DMS153 treated with DMSO at 0.1 percent for 48 hours (cell line): Measurements from ENCODE around the gene PLD1.
"Not testable (repeated sequence)": the region's sequence is repeated elsewhere in the genome, so short reads cannot be mapped to it uniquely, and the experiment has no call there.

Source experiments
- DNase-seq: peaks from one replicate; lab custom pipeline; 2025; ENCODE audit not compliant: unreplicated experiment; lab: John Stamatoyannopoulos, UW

The PLD1 gene

GRCh38 chr3:171748064-171748924 is 62.0 kb downstream of the PLD1 start:
- DNase-seq = no peak

GRCh38 chr3:171747223-171747920 is 62.9 kb downstream of the PLD1 start:
- no peak for DNase-seq

DNA sequence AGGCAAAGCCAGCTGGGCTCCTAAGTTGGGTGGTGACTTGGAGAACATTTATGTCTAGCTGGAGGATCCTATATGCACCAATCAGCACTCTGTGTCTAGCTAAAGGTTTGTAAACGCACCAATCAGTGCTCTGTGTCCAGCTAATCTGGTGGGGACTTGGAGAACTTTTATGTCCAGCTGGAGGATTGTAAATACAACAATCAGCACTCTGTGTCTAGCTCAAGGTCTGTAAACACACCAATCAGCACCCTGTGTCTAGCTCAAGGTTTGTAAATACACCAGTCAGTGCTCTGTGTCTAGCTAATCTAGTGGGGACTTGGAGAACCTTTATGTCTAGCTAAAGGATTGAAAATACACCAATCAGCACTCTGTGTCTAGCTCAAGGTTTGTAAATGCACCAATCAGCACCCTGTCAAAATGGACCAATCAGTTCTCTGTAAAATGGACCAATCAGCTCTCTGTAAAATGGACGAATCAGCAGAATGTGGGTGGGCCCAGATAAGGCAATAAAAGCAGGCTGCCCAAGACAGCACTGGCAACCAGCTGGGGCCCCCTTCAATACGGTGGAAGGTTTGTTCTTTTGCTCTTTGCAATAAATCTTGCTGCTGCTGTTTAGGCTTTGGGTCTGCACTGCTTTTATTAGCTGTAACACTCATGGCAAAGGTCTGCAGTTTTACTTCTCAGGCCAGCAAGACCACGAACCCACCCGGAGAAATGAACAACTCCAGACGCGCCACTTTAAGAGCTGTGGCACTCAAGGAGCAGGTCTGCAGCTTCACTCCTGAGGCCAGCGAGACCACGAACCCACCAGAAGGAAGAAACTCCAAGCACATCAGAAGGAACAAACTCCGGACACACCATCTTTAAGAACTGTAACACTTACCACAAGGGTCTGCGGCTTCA is 63.7 kb downstream of the PLD1 start:
- not testable (repeated sequence) for DNase-seq

DNA sequence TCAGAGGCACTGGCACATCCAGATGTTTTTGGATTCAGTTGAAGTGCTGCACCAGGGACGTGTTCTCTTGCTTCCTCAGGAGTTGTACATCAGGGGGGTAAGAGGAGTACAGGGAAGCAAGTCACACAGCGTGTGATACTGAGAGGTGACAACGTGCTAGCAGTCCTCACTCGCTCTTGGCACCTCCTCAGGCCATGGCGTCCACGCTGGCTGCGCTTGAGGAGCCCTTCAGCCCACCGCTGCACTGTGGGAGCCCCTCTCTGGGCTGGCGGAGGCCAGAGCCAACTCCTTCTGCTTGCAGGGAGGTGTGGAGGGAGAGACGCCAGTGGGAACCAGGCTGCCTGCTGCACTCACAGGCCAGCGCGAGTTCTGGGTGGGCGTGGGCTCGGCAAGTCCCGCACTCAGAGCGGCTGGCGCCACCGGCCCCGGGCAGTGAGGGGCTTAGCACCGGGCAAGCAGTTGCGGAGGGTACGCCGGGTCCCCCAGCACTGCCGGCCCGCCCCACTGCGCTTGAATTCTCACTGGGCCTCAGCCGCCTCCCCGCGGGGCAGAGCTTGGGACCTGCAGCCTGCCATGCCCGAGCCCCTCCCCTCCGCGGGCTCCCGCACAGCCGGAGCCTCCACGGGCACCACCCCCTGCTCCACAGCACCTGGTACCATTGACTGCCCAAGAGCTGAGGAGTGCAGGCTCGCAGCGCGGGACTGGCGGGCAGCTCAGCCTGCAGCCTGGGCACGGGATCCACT is 64.5 kb downstream of the PLD1 start:
- no peak for DNase-seq

DNA sequence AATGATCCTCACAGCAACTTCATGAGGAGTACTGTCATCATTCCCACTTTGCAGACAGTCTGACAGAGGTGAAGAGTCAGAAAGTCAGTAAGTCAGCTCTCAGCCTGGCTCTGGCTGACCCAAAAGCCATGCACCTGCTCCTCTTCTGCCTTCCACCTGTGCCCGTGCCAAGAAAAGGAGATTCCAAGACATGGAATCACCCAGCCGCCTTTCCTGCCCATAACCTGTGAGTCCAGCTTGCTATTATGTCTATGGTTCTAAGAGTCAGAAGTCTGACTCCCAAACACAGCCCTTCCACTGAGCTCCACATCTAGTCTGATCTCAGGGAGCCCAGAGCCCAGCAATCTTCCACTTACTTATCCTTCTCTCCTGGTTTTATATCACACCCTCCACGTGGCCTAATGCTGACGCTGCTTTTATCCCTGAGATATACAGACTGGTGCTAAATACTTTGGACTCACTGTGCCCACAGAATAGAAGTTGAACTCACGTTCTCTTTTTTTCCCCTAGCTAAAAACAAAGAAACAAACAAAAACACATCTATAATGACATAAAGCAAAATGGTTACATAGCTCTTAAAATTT is 66.0 kb downstream of the PLD1 start:
- no peak for DNase-seq

DNA sequence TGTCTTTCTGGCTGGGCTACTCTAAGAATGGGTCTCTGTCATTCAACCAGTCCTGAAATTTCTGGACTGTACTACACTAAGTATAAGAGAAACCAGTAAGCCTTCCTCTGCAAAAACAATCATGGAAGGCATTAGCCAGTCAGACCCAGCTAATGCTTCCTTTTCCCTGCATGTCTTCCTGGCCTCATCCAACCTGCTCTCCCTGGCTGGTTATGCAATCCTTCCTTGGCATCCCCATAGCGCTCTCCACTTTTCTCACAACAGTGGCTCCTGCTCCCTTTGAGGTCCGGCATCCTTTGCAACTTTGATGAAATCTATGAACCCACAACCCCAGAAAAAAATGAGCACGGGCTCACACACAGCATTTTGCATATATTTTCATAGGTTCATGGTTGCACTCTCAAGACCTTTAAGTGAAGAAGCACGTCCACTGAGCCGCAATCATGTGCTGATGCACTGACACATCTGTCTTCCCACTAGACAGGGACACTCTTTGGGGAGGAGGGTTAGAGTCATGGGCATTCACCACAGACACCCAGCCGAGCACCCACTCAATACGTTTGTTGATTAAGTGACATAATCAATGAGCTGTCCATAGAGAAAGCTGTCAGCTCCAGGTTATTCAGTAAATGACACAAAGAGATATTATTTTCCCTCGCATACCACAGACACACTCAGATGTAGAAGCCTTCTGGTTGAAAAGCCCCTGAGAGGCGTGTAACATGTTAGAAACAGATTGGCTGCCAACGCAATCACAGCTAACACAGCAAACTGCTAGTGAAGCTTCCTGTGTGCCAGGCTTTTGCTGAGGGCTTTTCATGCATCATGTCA is 66.7 kb downstream of the PLD1 start:
- DNase-seq = no peak

DNA sequence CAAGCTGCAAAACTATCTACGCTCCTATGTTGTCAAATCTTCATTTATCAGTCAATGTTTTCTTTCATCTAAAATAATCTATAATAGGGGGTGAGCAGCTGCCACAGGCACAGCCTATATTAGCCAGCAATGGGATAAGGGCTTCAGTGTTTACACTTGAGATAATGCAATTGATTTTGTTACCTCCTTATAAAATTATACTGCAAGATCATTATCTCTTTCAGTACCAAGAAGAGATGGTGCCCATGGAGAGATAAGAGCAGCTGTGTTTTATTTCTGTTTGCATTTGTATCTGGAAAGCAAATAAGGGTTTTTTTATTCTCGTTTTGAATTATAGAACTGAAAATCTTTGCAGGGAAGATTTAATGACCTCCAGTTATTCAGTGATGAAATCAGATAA is 68.9 kb downstream of the PLD1 start:
- DNase-seq = peak; percentile 91

GRCh38 chr3:171736556-171736955 is 73.7 kb downstream of the PLD1 start:
- DNase-seq = no peak

DNA sequence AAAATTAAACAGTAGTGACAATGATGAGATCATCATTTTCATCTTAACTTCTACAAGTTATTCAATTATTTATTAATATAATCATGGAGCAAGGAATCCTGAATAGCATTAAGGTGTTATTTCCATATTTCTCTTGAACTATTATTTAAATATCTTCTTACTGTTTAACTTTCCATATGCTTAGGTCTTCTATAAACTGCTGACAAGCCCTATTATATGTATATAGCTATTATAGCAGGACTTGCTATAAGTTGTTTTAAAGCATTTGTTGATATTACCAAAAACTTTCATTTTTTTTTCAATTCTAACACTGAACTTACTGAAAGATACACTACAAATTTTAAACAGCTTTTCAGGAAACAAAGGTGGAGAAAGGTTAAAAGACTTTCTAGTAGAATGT is 76.7 kb downstream of the PLD1 start:
- DNase-seq = no peak

- DNase-seq = no peak
Measured at GRCh38 chr3:171732756-171733155, 77.5 kb downstream of the PLD1 start.

DNA sequence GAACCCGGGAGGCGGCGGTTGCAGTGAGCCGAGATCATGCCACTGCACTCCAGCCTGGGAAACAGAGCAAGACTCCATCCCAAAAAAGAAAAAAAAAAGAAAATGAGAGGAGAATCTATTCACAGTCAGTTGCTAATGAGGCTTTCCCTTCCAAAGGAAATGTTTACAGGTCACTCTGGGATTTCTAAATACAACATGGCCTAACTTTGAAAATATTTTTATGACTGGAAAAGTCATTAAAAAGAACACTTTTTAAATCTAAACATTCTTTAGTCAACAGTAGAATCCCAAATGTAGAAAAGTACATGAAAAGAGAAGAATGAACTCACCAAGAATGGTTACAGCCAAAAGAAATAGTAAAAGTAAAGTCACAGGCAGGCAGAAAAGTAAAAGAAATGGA is 78.6 kb downstream of the PLD1 start:
- no peak for DNase-seq

DNA sequence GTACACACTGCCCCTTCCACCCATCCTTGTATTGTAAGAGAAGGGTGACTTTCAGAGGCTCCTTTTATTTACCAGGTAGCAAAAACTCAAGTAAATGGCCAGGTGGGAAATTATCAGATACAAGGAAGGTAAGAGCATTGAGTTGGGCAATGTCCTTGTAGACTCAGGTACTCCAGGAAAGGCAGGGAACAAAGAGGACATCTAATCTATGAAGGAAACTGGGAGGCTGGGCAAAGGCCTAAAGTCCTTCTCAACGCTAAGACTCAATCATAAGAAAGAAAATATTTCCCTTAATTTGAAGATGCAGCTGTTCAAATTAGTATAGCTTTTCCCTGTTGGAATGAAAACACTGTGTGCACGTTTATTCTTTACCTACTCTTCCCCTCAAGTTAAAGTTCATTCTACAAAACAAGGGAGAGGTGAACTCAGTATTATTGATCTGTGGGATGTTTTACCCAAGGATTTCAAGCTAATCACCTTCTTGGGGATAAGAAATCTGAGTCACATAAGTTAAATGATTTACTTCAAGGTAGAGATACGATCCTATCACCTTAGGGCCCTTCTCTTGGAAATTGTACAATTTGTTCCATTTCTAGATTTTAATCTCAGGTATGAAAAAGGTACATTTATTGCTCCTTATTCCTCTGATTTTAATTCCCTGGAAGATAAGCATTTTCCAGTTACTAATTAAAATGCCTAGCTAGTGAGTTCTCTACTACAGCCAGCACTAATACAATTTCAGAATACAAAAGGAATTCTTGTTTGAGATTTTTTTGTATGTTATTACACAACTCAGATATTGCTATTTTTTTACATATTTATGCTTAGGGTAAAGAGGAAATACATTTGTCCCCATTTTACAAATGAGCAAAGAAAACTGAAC is 80.6 kb downstream of the PLD1 start:
- DNase-seq = no peak

GRCh38 chr3:171727288-171727687 is 83.0 kb downstream of the PLD1 start:
- DNase-seq = no peak

DNA sequence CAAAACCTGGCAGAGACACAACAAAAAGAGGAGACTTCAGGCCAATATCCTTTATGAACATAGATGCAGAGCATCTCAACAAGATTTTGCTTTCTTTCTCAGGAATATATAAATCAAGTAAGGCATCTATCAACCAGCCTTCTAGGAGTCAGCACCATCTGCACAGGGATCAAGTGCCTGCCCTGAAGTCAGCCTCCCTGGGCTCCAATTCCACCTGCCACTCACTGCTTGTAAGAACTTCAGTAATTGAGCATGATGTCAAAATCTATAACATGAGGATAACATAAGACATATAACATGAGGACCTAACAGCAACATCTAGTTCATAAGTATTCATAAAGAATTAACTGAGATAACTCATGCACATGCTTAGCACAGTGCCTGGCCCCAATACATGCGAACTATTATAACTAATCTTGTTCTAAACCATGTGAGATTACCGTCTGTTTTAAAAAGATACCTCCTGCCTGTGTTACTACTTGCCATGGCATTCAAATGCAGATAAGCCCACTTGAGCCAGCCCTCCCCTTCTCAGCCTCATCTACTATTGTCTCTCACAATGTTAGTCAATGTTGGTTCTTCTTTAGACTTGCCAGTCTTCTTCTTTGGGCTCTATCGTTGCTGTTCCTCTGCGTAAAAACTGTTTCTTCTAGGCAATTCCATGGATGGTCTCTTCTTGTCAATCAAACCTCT is 91.6 kb downstream of the PLD1 start:
- no peak for DNase-seq

DNA sequence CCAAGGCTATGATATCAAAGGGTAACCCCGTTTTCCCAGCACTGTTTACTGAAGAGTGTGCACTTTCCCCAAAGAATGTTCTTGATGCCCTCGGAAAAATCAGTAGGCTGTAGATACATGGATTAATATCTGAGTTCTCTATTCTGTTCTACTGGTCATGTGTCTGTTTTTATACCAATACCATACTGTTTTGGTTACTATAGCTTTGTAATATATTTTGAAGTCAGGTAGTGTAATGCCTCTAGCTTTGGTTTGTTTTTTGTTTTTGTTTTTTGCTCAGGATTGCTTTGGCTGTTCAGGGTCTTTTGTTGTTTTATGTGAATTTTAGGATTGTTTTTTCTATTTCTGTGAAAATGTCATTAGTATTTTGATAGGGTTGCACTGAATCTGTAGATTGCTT is 95.1 kb downstream of the PLD1 start:
- no peak for DNase-seq

DNA sequence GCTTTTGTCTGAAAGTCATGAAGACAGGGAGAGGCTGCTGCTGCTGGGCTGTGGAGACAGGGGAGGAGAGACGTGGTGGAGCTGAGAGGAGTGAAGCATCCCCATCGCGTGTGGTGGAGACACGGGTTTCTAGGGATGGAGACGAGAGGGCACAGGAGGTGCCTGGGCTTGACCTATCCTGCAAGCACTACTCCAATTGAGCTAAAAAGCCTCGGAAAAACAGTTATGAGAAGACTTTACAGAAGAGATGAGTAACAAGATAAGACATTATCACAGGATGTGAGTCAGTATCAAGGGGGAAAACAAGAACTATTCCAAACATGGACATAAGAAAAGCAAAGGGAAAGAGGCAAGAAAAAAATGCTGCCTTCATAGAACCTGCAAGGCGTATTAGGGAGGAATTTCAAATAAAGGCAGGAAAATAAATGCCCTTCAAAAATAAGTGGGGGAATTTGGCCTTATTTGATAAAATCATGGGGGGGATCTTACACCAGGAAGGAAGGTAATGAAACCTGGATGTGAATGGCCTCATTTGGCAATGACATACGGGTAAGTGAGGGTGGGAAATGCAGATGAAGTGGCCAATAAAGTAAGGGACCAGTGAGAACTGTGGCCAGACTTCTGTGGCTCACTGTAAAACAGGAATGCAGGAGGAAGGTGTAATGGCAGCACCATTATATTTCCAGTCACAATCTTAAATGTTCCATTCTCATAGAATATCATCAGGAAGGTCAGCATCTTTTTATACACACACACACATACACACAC is 97.9 kb downstream of the PLD1 start:
- no peak for DNase-seq

GRCh38 chr3:171711461-171712170 is 98.7 kb downstream of the PLD1 start:
- no peak for DNase-seq
